ENCODE data around the gene NHLH1.
A peak's percentile ranks its signal among the peaks of the same experiment; 100 is the strongest.

Gene NHLH1

GRCh38 chr1:160346958-160347357 lies 19.9 kb upstream of the NHLH1 start:
- peaks cover 59% of the 10 kb centered on the region for H3K36me3 ChIP-seq (ENCODE audit: insufficient read depth, low read length)
- peaks cover 34% of the 10 kb centered on the region for H3K4me1 ChIP-seq (ENCODE audit: insufficient read depth, low read length, severe bottlenecking)
- H3K9me2 ChIP-seq (ENCODE audit: low read depth, low read length) = no peaks in the 10 kb centered on the region
- H3K27me3 ChIP-seq (ENCODE audit: insufficient read depth, low read length) = no peaks in the 10 kb centered on the region
- H3K79me2 ChIP-seq (ENCODE audit: insufficient read depth, low read length) = peaks cover 22% of the 10 kb centered on the region
- H2AFZ ChIP-seq (ENCODE audit: low read length) = no peak overlapping the region
- H3F3A ChIP-seq (ENCODE audit: insufficient read depth, low read length) = no peaks in the 10 kb centered on the region
- H3K27ac ChIP-seq (ENCODE audit: low read depth, low read length, poor library complexity, severe bottlenecking) = peak overlapping the region; percentile 23
- no peak overlapping the region for H3K4me3 ChIP-seq (ENCODE audit: low read depth, low read length, poor library complexity, severe bottlenecking)
- H4K20me1 ChIP-seq (ENCODE audit: insufficient read depth, low read length) = no peaks in the 10 kb centered on the region
- no peaks in the 10 kb centered on the region for H3K9me3 ChIP-seq (ENCODE audit: low read length)
- H3K4me2 ChIP-seq (ENCODE audit: low read length) = no peak overlapping the region
- TF ChIP-seq EZH2 (IDR thresholded peaks at IDR 0.05; ENCODE audit: borderline replicate concordance, low read length) = no peak
- no peak for TF ChIP-seq CTCF (IDR thresholded peaks at IDR 0.05; ENCODE audit: low read length)
- no peak overlapping the region for H3K9ac ChIP-seq (ENCODE audit: low read length)

GRCh38 chr1:160351629-160352028 lies 15.2 kb upstream of the NHLH1 start:
- no peaks in the 10 kb centered on the region for H3F3A ChIP-seq (ENCODE audit: insufficient read depth, low read length)
- H4K20me1 ChIP-seq (ENCODE audit: insufficient read depth, low read length) = no peaks in the 10 kb centered on the region
- no peak overlapping the region for H3K9ac ChIP-seq (ENCODE audit: low read length)
- H3K27ac ChIP-seq (ENCODE audit: low read depth, low read length, poor library complexity, severe bottlenecking) = no peak overlapping the region
- H3K4me2 ChIP-seq (ENCODE audit: low read length) = no peak overlapping the region
- no peaks in the 10 kb centered on the region for H3K79me2 ChIP-seq (ENCODE audit: insufficient read depth, low read length)
- H3K9me2 ChIP-seq (ENCODE audit: low read depth, low read length) = no peaks in the 10 kb centered on the region
- peaks cover 85% of the 10 kb centered on the region for H3K36me3 ChIP-seq (ENCODE audit: insufficient read depth, low read length)
- H3K4me3 ChIP-seq (ENCODE audit: low read depth, low read length, poor library complexity, severe bottlenecking) = no peak overlapping the region
- H3K27me3 ChIP-seq (ENCODE audit: insufficient read depth, low read length) = no peaks in the 10 kb centered on the region
- H2AFZ ChIP-seq (ENCODE audit: low read length) = no peak overlapping the region
- TF ChIP-seq EZH2 (IDR thresholded peaks at IDR 0.05; ENCODE audit: borderline replicate concordance, low read length) = no peak
- TF ChIP-seq CTCF (IDR thresholded peaks at IDR 0.05; ENCODE audit: low read length) = no peak
- peaks cover 8% of the 10 kb centered on the region for H3K4me1 ChIP-seq (ENCODE audit: insufficient read depth, low read length, severe bottlenecking)
- H3K9me3 ChIP-seq (ENCODE audit: low read length) = no peaks in the 10 kb centered on the region

GRCh38 chr1:160352555-160352954 lies 14.3 kb upstream of the NHLH1 start:
- Histone ChIP-seq H3K9me3 (ENCODE audit: low read length) (no peaks in the 10 kb centered on the region), H3K36me3 (ENCODE audit: insufficient read depth, low read length) (peaks cover 94% of the 10 kb centered on the region), H2AFZ (ENCODE audit: low read length) (no peak overlapping the region), H3K9ac (ENCODE audit: low read length) (no peak overlapping the region), H3K4me2 (ENCODE audit: low read length) (no peak overlapping the region), H3K27ac (ENCODE audit: low read depth, low read length, poor library complexity, severe bottlenecking) (no peak overlapping the region), H3F3A (ENCODE audit: insufficient read depth, low read length) (no peaks in the 10 kb centered on the region), H3K4me1 (ENCODE audit: insufficient read depth, low read length, severe bottlenecking) (no peaks in the 10 kb centered on the region), H3K27me3 (ENCODE audit: insufficient read depth, low read length) (no peaks in the 10 kb centered on the region), H3K9me2 (ENCODE audit: low read depth, low read length) (no peaks in the 10 kb centered on the region), H3K4me3 (ENCODE audit: low read depth, low read length, poor library complexity, severe bottlenecking) (no peak overlapping the region), H3K79me2 (ENCODE audit: insufficient read depth, low read length) (no peaks in the 10 kb centered on the region), H4K20me1 (ENCODE audit: insufficient read depth, low read length) (no peaks in the 10 kb centered on the region)
- no peak for TF ChIP-seq CTCF (IDR thresholded peaks at IDR 0.05; ENCODE audit: low read length)
- no peak for TF ChIP-seq EZH2 (IDR thresholded peaks at IDR 0.05; ENCODE audit: borderline replicate concordance, low read length)

All from OCI-LY1 (cell line).